A549 (cell line): ENCODE data around the gene ERMAP. TPM values are rescaled to one million over a fixed set of nuclear protein-coding genes. Genes with fewer than 3 reads are reported as not detected.

Experiments used
- ATAC-seq, 2 experiments: fragments of 200-7000 bp in 1 of 2; fragments of >200 bp in 1 of 2; cut with Nextera tagmentation in 1 of 2; cut with Tn5 transposase in 1 of 2; 3 replicates each; pipeline versions ENCODE4 v1.8.0 to v1.9.1; 2018 to 2020; ENCODE audit warnings: mild to moderate bottlenecking in 1 of 2, moderate library complexity in 1 of 2
- CTCF ChIA-PET: fragments of 300-600 bp; sonication (Branson Sonifier 250); formaldehyde crosslinking; extraction: SDS; loops from one replicate; lab custom pipeline; 2021; ENCODE audit warnings: antibody characterized with exemption, inconsistent platforms; lab: Yijun Ruan, JAX
- POLR2A ChIA-PET: fragments of 350-600 bp; formaldehyde crosslinking; extraction: SDS; loops from one replicate; lab custom pipeline; 2021; ENCODE audit warnings: antibody characterized with exemption, inconsistent platforms; lab: Yijun Ruan, JAX
- DNase-seq, 2 experiments: peaks; one replicate each; pipeline versions ENCODE4 v3.0.0 to v3.0.0-alpha.2; 2011 to 2016; ENCODE audit warnings: low read depth in 1 of 2, low spot score in 1 of 2
- FAIRE-seq: peaks from 2 replicates; lab custom pipeline; 2011; peaks lifted over from hg19 to GRCh38; lab: Jason Lieb, UNC
- H3K27ac ChIP-seq, 2 experiments: fragments of >200 bp; sonication (Bioruptor Twin); formaldehyde crosslinking; 3 replicates each; pipeline ENCODE4 v1.5.1; 2016 to 2017
- H3K4me1 ChIP-seq: fragments of >200 bp; sonication (Bioruptor Twin); formaldehyde crosslinking; 3 replicates; pipeline ENCODE4 v1.6.1; 2016
- H3K4me2 ChIP-seq: fragments of >200 bp; sonication (Bioruptor Twin); formaldehyde crosslinking; 3 replicates; pipeline ENCODE4 v1.6.1; 2016
- H3K4me3 ChIP-seq: fragments of >200 bp; sonication (Bioruptor Twin); formaldehyde crosslinking; 3 replicates; pipeline ENCODE4 v1.5.1; 2016
- H3K9me3 ChIP-seq: fragments of >200 bp; sonication (Bioruptor Twin); formaldehyde crosslinking; 3 replicates; pipeline ENCODE4 v1.6.1; 2016
- BCL3 ChIP-seq: fragments of >200 bp; sonication (Bioruptor Twin); formaldehyde crosslinking; IDR thresholded peaks from 3 replicates; pipeline ENCODE4 v1.6.1; 2016
- CBX2 ChIP-seq: fragments of 200-600 bp; sonication (generic); IDR thresholded peaks from 2 replicates; pipeline ENCODE4 v1.6.1; 2016; ENCODE audit warnings: low read depth, mild to moderate bottlenecking, borderline replicate concordance
- CHD4 ChIP-seq: fragments of 200-600 bp; sonication (generic); IDR thresholded peaks from 2 replicates; pipeline ENCODE4 v1.6.1; 2016; ENCODE audit warnings: antibody characterized with exemption, mild to moderate bottlenecking, borderline replicate concordance
- CTCF ChIP-seq: fragments of >200 bp; sonication (Bioruptor Twin); formaldehyde crosslinking; IDR thresholded peaks from 3 replicates; pipeline ENCODE4 v1.5.1; 2016
- EHF ChIP-seq: fragments of 250-450 bp; sonication (Bioruptor Pico); IDR thresholded peaks from 2 replicates; pipeline ENCODE4 v1.5.0; 2020; ENCODE audit warnings: mild to moderate bottlenecking
- EP300 ChIP-seq, 2 experiments: fragments of >200 bp; sonication (Bioruptor Twin); formaldehyde crosslinking; IDR thresholded peaks; 2 replicates in 1 of 2; 3 replicates in 1 of 2; pipeline ENCODE4 v1.6.1; 2016 to 2017
- FOSL2 ChIP-seq, 2 experiments: fragments of 450-650 bp in 1 of 2; fragments of >200 bp in 1 of 2; sonication (Bioruptor Twin) in 1 of 2; formaldehyde crosslinking; IDR thresholded peaks; 2 replicates each; pipeline versions ENCODE4 v1.5.0 to v1.6.1; 2016 to 2020; ENCODE audit warnings: mild to moderate bottlenecking in 1 of 2, moderate library complexity in 1 of 2
- HEYL ChIP-seq: fragments of 250-450 bp; sonication (Bioruptor Pico); IDR thresholded peaks from 2 replicates; pipeline ENCODE4 v1.8.0; 2021; ENCODE audit warnings: mild to moderate bottlenecking, moderate library complexity
- HOXA7 ChIP-seq: fragments of 250-450 bp; sonication (Bioruptor Pico); IDR thresholded peaks from 2 replicates; pipeline ENCODE4 v1.5.0; 2020; ENCODE audit warnings: mild to moderate bottlenecking, moderate library complexity
- MAZ ChIP-seq: fragments of 150-350 bp; IDR thresholded peaks from 2 replicates; pipeline ENCODE4 v1.6.1; 2014; ENCODE audit warnings: antibody characterized with exemption, low read depth, low read length, borderline replicate concordance
- NR3C1 ChIP-seq: fragments of >200 bp; sonication (Bioruptor Twin); formaldehyde crosslinking; IDR thresholded peaks from 3 replicates; pipeline ENCODE4 v1.6.1; 2017
- POLR2A ChIP-seq: IDR thresholded peaks from 2 replicates; pipeline ENCODE4 v1.6.1; 2012; ENCODE audit warnings: mild to moderate bottlenecking, low read length
- POLR2AphosphoS2 ChIP-seq: conservative IDR thresholded peaks from 2 replicates; pipeline ENCODE4 v1.6.1; 2012; ENCODE audit warnings: low read length, improper control_type of control experiment, inconsistent platforms
- RAD21 ChIP-seq, 2 experiments: fragments of >200 bp in 1 of 2; sonication (Bioruptor Twin) in 1 of 2; formaldehyde crosslinking in 1 of 2; IDR thresholded peaks in 1 of 2; conservative IDR thresholded peaks in 1 of 2; 2 replicates in 1 of 2; 3 replicates in 1 of 2; pipeline ENCODE4 v1.6.1; 2012 to 2018; ENCODE audit warnings: inconsistent platforms in 1 of 2
- RCOR1 ChIP-seq: fragments of 150-350 bp; IDR thresholded peaks from 2 replicates; pipeline ENCODE4 v1.6.1; 2014; ENCODE audit warnings: antibody characterized with exemption, low read length, low read depth
- REST ChIP-seq: fragments of 200-600 bp; sonication (generic); IDR thresholded peaks from 2 replicates; pipeline ENCODE4 v1.6.1; 2016; ENCODE audit warnings: antibody characterized with exemption, mild to moderate bottlenecking, moderate library complexity
- RNF2 ChIP-seq: fragments of 200-600 bp; sonication (generic); IDR thresholded peaks from 2 replicates; pipeline ENCODE4 v1.6.1; 2016; ENCODE audit warnings: low read depth, mild to moderate bottlenecking, antibody characterized with exemption, moderate library complexity, borderline replicate concordance
- SREBF2 ChIP-seq: fragments of 450-650 bp; IDR thresholded peaks from 2 replicates; pipeline ENCODE4 v1.6.1; 2014; ENCODE audit warnings: mild to moderate bottlenecking, moderate library complexity
- ZC3H11A ChIP-seq: fragments of 450-650 bp; IDR thresholded peaks from 2 replicates; pipeline ENCODE4 v1.6.1; 2014; ENCODE audit warnings: antibody characterized with exemption, mild to moderate bottlenecking
- ZNF302 ChIP-seq: fragments of 250-450 bp; sonication (Bioruptor Pico); IDR thresholded peaks from 2 replicates; pipeline ENCODE4 v1.9.0; 2021; ENCODE audit warnings: inconsistent platforms, mild to moderate bottlenecking, moderate library complexity
- WGBS: methylation state at CpG from one replicate; pipeline ENCODE4 v1.1.6; 2017; ENCODE audit errors: missing lambda C conversion rate; 5-methylcytosine and 5-hydroxymethylcytosine counted together
- polyA plus RNA-seq, 4 experiments: library from polyadenylated mRNA; depleted of rRNA in 3 of 4; stranded (reverse); fragments of >200 nt; fragmentation: RNase III in 1 of 4; extraction: RNeasy Plus Mini Kit Qiagen cat#74134 plus additional on column Dnase treatment in 1 of 4; gene quantifications; 2 replicates in 3 of 4; 3 replicates in 1 of 4; pipeline ENCODE4 v1.2.3, GENCODE V29; 2011 to 2017
- TF ChIP-seq, protein P1 (sequence below): fragments of >200 bp; sonication (Bioruptor Twin); formaldehyde crosslinking; IDR thresholded peaks from 2 replicates; pipeline ENCODE4 v1.6.1; 2016
- TF ChIP-seq, protein P2 (sequence below): IDR thresholded peaks from 2 replicates; pipeline ENCODE4 v1.6.1; 2012; ENCODE audit warnings: low read depth, borderline replicate concordance

The ERMAP gene
- polyA plus RNA-seq, 2 of the 4 experiments (the other 2 are of a cell fraction) = 5.4 to 10.7 TPM

DNA sequence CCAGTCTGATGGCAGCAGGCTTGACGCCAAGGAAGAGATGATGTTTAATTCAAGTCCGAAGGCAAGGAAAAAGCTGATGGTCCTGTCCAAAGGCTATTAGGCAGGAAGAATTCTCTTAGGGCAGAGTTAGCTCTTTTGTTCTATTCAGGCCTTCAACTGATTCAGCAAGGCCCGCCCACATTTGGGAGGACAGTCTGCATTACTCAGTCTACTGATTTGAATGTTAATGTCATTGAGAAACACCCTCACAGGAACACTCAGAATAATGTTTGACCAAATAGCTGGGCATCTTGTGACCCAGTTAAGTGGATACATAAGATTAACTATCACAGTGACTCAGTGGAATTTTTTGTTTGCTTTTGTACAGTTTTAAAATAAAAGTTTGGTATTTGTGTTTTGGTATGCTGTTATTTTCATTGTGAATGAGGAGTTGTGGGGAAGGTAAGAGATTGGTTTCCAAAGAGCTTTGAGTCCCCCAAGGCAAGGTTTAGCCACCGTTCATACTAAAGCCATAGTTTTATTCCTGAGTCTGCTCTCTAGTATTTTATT is 27.7 kb downstream of the ERMAP start (continued):
- TF ChIP-seq NR3C1 (no peak), MAZ (no peak), SREBF2 (no peak), FOSL2 (IDR thresholded peaks at IDR 0.05) (no peak), FOSL2 (CRISPR knock-in tag; IDR thresholded peaks at IDR 0.05) (no peak)
- TF ChIP-seq, all 56 proteins: peak for 0

DNA sequence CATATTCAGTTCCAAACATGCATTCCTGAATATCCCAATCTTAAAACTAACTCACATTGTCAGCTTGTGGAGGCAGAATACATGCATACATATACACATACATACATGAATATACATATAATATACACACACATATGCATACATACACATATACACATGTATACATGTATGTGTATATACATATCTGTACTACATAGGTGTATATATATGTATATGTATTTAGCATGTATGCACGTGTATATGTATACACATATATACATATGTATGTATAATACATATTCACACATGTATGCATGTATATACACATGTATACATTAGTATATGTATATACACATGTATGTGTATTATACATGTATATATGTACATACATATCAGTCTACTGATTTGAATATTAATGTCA is 28.3 kb downstream of the ERMAP start:
- Histone ChIP-seq H3K4me2 (peak overlapping the region; percentile 74), H3K4me3 (no peak overlapping the region), H3K4me1 (peaks cover 15% of the 10 kb centered on the region; the same call in 2 of the 3 replicates), H3K27ac (no peak overlapping the region), H3K9me3 (no peaks in the 10 kb centered on the region)
- DNase-seq = no peak
- TF ChIP-seq HOXA7 (CRISPR knock-in tag) (no peak), POLR2A (no peak), ZNF302 (CRISPR knock-in tag) (no peak), CHD4 (no peak), RNF2 (no peak), BCL3 (no peak), RCOR1 (no peak), RAD21 (conservative IDR thresholded peaks at IDR 0.05 in 1 of 2, IDR thresholded peaks at IDR 0.05 in 1 of 2) (no peak), EHF (no peak), POLR2AphosphoS2 (no peak), EP300 (IDR thresholded peaks at IDR 0.05) (no peak), CTCF (no peak), ZC3H11A (no peak), HEYL (no peak), REST (no peak), CBX2 (no peak), NR3C1 (no peak)
- TF ChIP-seq, protein P1, sequence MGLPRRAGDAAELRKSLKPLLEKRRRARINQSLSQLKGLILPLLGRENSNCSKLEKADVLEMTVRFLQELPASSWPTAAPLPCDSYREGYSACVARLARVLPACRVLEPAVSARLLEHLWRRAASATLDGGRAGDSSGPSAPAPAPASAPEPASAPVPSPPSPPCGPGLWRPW = no peak
- TF ChIP-seq, protein P2, sequence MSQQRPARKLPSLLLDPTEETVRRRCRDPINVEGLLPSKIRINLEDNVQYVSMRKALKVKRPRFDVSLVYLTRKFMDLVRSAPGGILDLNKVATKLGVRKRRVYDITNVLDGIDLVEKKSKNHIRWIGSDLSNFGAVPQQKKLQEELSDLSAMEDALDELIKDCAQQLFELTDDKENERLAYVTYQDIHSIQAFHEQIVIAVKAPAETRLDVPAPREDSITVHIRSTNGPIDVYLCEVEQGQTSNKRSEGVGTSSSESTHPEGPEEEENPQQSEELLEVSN = no peak
- CTCF ChIA-PET = interaction anchor here (0.8 to 2.3 kb wide), 3 partner anchors 21 to 228 kb away, joined by 4 to 8 read pairs (median 5); no protein-coding TSS in a partner anchor
- no peak for ATAC-seq
- 16% methylated on average over 1 of the region's 1 CpG for WGBS
- no peak for FAIRE-seq
- POLR2A ChIA-PET = no interaction called here
